GM12878 (cell line): ENCODE data around the gene TCTN1. TPM values are rescaled to one million over a fixed set of nuclear protein-coding genes. Genes with fewer than 3 reads are reported as not detected.

Source experiments
- BMI1 ChIP-seq: fragments of 450-650 bp; IDR thresholded peaks from 2 replicates; pipeline ENCODE4 v1.6.1; 2016; ENCODE audit warnings: mild to moderate bottlenecking, moderate library complexity, borderline replicate concordance
- CHD2 ChIP-seq: IDR thresholded peaks from 2 replicates; pipeline ENCODE4 v1.6.1; 2011; ENCODE audit warnings: low read depth, low read length, improper control_type of control experiment, borderline replicate concordance
- CHD4 ChIP-seq: fragments of 200-600 bp; sonication (generic); IDR thresholded peaks from 2 replicates; pipeline ENCODE4 v1.6.1; 2016; ENCODE audit warnings: mild to moderate bottlenecking
- DPF2 ChIP-seq: fragments of 450-650 bp; IDR thresholded peaks from 2 replicates; pipeline ENCODE4 v1.6.1; 2017; ENCODE audit warnings: mild to moderate bottlenecking
- ESRRA ChIP-seq: IDR thresholded peaks from 2 replicates; pipeline ENCODE4 v1.6.1; 2012; ENCODE audit warnings: mild to moderate bottlenecking, low read length, improper control_type of control experiment
- HDAC2 ChIP-seq: fragments of 200-600 bp; sonication (generic); IDR thresholded peaks from 2 replicates; pipeline ENCODE4 v1.6.1; 2017
- HDAC6 ChIP-seq: fragments of 200-600 bp; sonication (generic); IDR thresholded peaks from one replicate; pipeline ENCODE4 v1.8.0; 2017; ENCODE audit warnings: antibody characterized with exemption; ENCODE audit not compliant: unreplicated experiment
- JUNB ChIP-seq: IDR thresholded peaks from 2 replicates; pipeline ENCODE4 v1.6.1; 2016; ENCODE audit warnings: antibody characterized with exemption, mild to moderate bottlenecking
- KDM1A ChIP-seq: fragments of 200-600 bp; sonication (generic); IDR thresholded peaks from 2 replicates; pipeline ENCODE4 v1.6.1; 2016; ENCODE audit warnings: borderline replicate concordance
- KLF5 ChIP-seq: fragments of 450-650 bp; IDR thresholded peaks from 2 replicates; pipeline ENCODE4 v1.6.1; 2014; ENCODE audit warnings: mild to moderate bottlenecking; ENCODE audit not compliant: partially characterized antibody
- MYB ChIP-seq: fragments of 150-350 bp; IDR thresholded peaks from 2 replicates; pipeline ENCODE4 v1.6.1; 2014; ENCODE audit warnings: mild to moderate bottlenecking, low read depth, low read length, borderline replicate concordance
- MYC ChIP-seq: IDR thresholded peaks from 2 replicates; pipeline ENCODE4 v1.6.1; 2011; ENCODE audit warnings: mild to moderate bottlenecking, low read length, moderate library complexity, inconsistent platforms; ENCODE audit not compliant: insufficient read depth, insufficient replicate concordance, insufficient read length, severe bottlenecking
- NBN ChIP-seq: fragments of 450-650 bp; IDR thresholded peaks from 2 replicates; pipeline ENCODE4 v1.6.1; 2016
- NFIC ChIP-seq: IDR thresholded peaks from 2 replicates; pipeline ENCODE4 v1.6.1; 2012; ENCODE audit warnings: low read depth, mild to moderate bottlenecking, inconsistent platforms, low read length, moderate library complexity
- NR2C1 ChIP-seq: fragments of 450-650 bp; IDR thresholded peaks from 2 replicates; pipeline ENCODE4 v1.6.1; 2017; ENCODE audit warnings: antibody characterized with exemption, mild to moderate bottlenecking, moderate library complexity
- NR2F1 ChIP-seq: fragments of 450-650 bp; conservative IDR thresholded peaks from 2 replicates; pipeline ENCODE4 v1.6.1; 2017; ENCODE audit warnings: mild to moderate bottlenecking
- PAX8 ChIP-seq: fragments of 450-650 bp; IDR thresholded peaks from 2 replicates; pipeline ENCODE4 v1.6.1; 2017; ENCODE audit warnings: mild to moderate bottlenecking, moderate library complexity
- RB1 ChIP-seq: fragments of 450-650 bp; formaldehyde crosslinking; IDR thresholded peaks from 2 replicates; pipeline ENCODE4 v1.6.1; 2017; ENCODE audit warnings: mild to moderate bottlenecking, borderline replicate concordance
- SIN3A ChIP-seq: IDR thresholded peaks from 2 replicates; pipeline ENCODE4 v1.6.1; 2012; ENCODE audit warnings: low read depth, low read length, improper control_type of control experiment
- SMAD1 ChIP-seq: fragments of 450-650 bp; IDR thresholded peaks from 2 replicates; pipeline ENCODE4 v1.6.1; 2018; ENCODE audit warnings: mild to moderate bottlenecking, low read depth; ENCODE audit not compliant: partially characterized antibody
- SMARCA5 ChIP-seq: fragments of 450-650 bp; IDR thresholded peaks from 2 replicates; pipeline ENCODE4 v1.6.1; 2017; ENCODE audit warnings: mild to moderate bottlenecking
- SREBF1 ChIP-seq: IDR thresholded peaks from 2 replicates; pipeline ENCODE4 v1.6.1; 2012; ENCODE audit warnings: mild to moderate bottlenecking, low read length
- SREBF2 ChIP-seq: IDR thresholded peaks from 2 replicates; pipeline ENCODE4 v1.6.1; 2012; ENCODE audit warnings: mild to moderate bottlenecking, low read length
- STAT1 ChIP-seq: fragments of 450-650 bp; conservative IDR thresholded peaks from 2 replicates; pipeline ENCODE4 v1.6.1; 2014; ENCODE audit warnings: antibody characterized with exemption, mild to moderate bottlenecking
- polyA plus RNA-seq, 11 experiments: library from polyadenylated mRNA; depleted of rRNA in 4 of 11; unstranded in 6 of 11; stranded (reverse) in 5 of 11; fragments of >200 nt; fragmentation: Nextera tagmentation in 4 of 11; fragmentation: Illumina TruSeq in 1 of 11; extraction: Ambion mirVana in 4 of 11; extraction: Trizol in 1 of 11; gene quantifications; 1 replicate in 1 of 11; 2 replicates in 10 of 11; pipeline versions ENCODE4 v1.2.1 to v1.2.3, GENCODE V29; 2011 to 2016; ENCODE audit warnings: inconsistent platforms in 2 of 11, missing spikeins in 2 of 11, low read depth in 1 of 11
- total RNA-seq, 4 experiments: library from RNA; depleted of rRNA in 3 of 4; stranded (reverse); fragments of >200 nt in 3 of 4; fragmentation: Illumina TruSeq in 1 of 4; extraction: Trizol in 1 of 4; gene quantifications; 2 replicates each; pipeline versions ENCODE4 v1.2.1 to v1.2.3, GENCODE V29; 2013 to 2021
- TF ChIP-seq, protein P1 (sequence below): fragments of 450-650 bp; conservative IDR thresholded peaks from 2 replicates; pipeline ENCODE4 v1.6.1; 2017; ENCODE audit warnings: mild to moderate bottlenecking, moderate library complexity
- TF ChIP-seq, protein P2 (sequence below): fragments of 450-650 bp; IDR thresholded peaks from 2 replicates; pipeline ENCODE4 v1.6.1; 2017; ENCODE audit warnings: mild to moderate bottlenecking
- TF ChIP-seq, protein P3 (sequence below): IDR thresholded peaks from 2 replicates; pipeline ENCODE4 v1.6.1; 2011; ENCODE audit warnings: borderline replicate concordance, low read depth, mild to moderate bottlenecking, moderate library complexity, mixed read lengths, low read length; ENCODE audit not compliant: insufficient read depth; ENCODE audit errors: extremely low read length
- TF ChIP-seq, protein P4 (sequence below): IDR thresholded peaks from 2 replicates; pipeline ENCODE4 v1.6.1; 2011; ENCODE audit warnings: low read depth, mild to moderate bottlenecking, low read length, moderate library complexity, borderline replicate concordance; ENCODE audit errors: extremely low read depth
- TF ChIP-seq, protein P5 (sequence below): fragments of 450-650 bp; IDR thresholded peaks from 2 replicates; pipeline ENCODE4 v1.6.1; 2014; ENCODE audit warnings: mild to moderate bottlenecking

The TCTN1 gene
- total and polyA plus RNA-seq, 10 of the 15 experiments (the other 5 are each of a cell fraction or from before 2014, with no cell fraction given), result 8.8 to 23.5 (median 15.3) TPM

DNA sequence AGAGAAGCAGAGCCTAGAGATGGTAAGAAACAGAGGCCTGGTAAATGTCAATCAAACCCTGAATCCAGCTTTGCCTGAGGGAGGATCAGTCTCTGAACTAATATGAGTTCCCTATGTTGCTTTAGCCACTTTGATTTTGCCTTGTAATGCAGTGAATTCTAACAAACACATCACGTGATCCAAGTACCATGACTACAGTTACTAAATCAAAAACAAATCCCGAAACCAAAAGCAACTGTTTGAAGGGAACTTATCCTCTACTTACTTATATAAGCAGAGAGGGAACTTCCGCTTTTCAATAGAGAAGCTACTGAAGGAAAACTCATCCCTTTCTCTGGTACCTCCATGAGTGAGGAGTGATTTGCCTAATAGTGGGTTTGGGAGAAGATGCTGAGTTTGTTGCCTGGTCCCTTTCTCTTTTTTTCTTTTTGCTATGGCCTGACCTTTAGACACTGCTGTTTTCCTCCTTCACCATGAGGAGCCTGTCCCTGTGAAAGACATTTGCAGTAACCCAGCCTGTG, 23.1 kb upstream of the TCTN1 start (continued):
- TF ChIP-seq SMAD1 (no peak), NBN (no peak), NR2F1 (no peak), NFIC (peak; percentile 44; the same call in 1 of the 2 replicates), HDAC6 (no peak), STAT1 (no peak), SREBF1 (no peak), HDAC2 (no peak), BMI1 (peak; percentile 89), NR2C1 (no peak), PAX8 (no peak), MYB (no peak), CHD4 (no peak), JUNB (no peak), MYC (no peak), KDM1A (no peak), ESRRA (no peak), RB1 (no peak), SIN3A (no peak), SMARCA5 (no peak), CHD2 (no peak), SREBF2 (no peak), DPF2 (0 out of 2 replicates have a peak, but pooled peaks have one; percentile 48), KLF5 (no peak)
- TF ChIP-seq, protein P1, sequence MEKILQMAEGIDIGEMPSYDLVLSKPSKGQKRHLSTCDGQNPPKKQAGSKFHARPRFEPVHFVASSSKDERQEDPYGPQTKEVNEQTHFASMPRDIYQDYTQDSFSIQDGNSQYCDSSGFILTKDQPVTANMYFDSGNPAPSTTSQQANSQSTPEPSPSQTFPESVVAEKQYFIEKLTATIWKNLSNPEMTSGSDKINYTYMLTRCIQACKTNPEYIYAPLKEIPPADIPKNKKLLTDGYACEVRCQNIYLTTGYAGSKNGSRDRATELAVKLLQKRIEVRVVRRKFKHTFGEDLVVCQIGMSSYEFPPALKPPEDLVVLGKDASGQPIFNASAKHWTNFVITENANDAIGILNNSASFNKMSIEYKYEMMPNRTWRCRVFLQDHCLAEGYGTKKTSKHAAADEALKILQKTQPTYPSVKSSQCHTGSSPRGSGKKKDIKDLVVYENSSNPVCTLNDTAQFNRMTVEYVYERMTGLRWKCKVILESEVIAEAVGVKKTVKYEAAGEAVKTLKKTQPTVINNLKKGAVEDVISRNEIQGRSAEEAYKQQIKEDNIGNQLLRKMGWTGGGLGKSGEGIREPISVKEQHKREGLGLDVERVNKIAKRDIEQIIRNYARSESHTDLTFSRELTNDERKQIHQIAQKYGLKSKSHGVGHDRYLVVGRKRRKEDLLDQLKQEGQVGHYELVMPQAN, result no peak
- TF ChIP-seq, protein P2, sequence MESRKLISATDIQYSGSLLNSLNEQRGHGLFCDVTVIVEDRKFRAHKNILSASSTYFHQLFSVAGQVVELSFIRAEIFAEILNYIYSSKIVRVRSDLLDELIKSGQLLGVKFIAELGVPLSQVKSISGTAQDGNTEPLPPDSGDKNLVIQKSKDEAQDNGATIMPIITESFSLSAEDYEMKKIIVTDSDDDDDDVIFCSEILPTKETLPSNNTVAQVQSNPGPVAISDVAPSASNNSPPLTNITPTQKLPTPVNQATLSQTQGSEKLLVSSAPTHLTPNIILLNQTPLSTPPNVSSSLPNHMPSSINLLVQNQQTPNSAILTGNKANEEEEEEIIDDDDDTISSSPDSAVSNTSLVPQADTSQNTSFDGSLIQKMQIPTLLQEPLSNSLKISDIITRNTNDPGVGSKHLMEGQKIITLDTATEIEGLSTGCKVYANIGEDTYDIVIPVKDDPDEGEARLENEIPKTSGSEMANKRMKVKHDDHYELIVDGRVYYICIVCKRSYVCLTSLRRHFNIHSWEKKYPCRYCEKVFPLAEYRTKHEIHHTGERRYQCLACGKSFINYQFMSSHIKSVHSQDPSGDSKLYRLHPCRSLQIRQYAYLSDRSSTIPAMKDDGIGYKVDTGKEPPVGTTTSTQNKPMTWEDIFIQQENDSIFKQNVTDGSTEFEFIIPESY, result no peak
- TF ChIP-seq, protein P3, sequence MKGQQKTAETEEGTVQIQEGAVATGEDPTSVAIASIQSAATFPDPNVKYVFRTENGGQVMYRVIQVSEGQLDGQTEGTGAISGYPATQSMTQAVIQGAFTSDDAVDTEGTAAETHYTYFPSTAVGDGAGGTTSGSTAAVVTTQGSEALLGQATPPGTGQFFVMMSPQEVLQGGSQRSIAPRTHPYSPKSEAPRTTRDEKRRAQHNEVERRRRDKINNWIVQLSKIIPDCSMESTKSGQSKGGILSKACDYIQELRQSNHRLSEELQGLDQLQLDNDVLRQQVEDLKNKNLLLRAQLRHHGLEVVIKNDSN, result peak; percentile 81
- TF ChIP-seq, protein P4, sequence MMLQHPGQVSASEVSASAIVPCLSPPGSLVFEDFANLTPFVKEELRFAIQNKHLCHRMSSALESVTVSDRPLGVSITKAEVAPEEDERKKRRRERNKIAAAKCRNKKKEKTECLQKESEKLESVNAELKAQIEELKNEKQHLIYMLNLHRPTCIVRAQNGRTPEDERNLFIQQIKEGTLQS, result peak; percentile 72; the same call in 1 of the 2 replicates
- TF ChIP-seq, protein P5, sequence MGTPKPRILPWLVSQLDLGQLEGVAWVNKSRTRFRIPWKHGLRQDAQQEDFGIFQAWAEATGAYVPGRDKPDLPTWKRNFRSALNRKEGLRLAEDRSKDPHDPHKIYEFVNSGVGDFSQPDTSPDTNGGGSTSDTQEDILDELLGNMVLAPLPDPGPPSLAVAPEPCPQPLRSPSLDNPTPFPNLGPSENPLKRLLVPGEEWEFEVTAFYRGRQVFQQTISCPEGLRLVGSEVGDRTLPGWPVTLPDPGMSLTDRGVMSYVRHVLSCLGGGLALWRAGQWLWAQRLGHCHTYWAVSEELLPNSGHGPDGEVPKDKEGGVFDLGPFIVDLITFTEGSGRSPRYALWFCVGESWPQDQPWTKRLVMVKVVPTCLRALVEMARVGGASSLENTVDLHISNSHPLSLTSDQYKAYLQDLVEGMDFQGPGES, result no peak
